Peyer's patch (tissue), 4 donors: ENCODE results near the gene NOS1AP. TPM values are rescaled to one million over a fixed set of nuclear protein-coding genes. Genes with fewer than 3 reads are reported as not detected.

ENCODE experiments used
- DNase-seq, 3 donors: peaks; one replicate each; pipeline ENCODE4 v3.0.0-alpha.2; 2017 to 2019
- H3K27ac ChIP-seq, 4 donors: fragments of 200-600 bp; sonication (generic); one replicate each; pipeline ENCODE4 v1.5.1; 2016 to 2019
- H3K27me3 ChIP-seq, 2 donors: fragments of 200-600 bp; sonication (generic); one replicate each; pipeline ENCODE4 v1.5.1; 2019
- H3K36me3 ChIP-seq, 3 donors: fragments of 200-600 bp; sonication (generic); one replicate each; pipeline ENCODE4 v1.5.1; 2016 to 2019
- H3K4me1 ChIP-seq, 4 donors: fragments of 200-600 bp; sonication (generic); one replicate each; pipeline ENCODE4 v1.5.1; 2016 to 2019
- H3K4me3 ChIP-seq, 4 donors: fragments of 200-600 bp; sonication (generic); 1 replicate in 3 of 4; 2 replicates in 1 of 4; pipeline ENCODE4 v1.5.1; 2016 to 2019; ENCODE audit warnings: mild to moderate bottlenecking in 1 of 4
- H3K9me3 ChIP-seq, 4 donors: fragments of 200-600 bp; sonication (generic); one replicate each; pipeline ENCODE4 v1.5.1; 2016 to 2019; ENCODE audit warnings: mild to moderate bottlenecking in 1 of 4
- CTCF ChIP-seq, 6 experiments: fragments of 450-650 bp in 4 of 6; fragments of 200-600 bp in 2 of 6; sonication (generic) in 1 of 6; IDR thresholded peaks; one replicate each; pipeline ENCODE4 v1.5.1; 2017 to 2019; ENCODE audit warnings: antibody characterized with exemption in 6 of 6, mild to moderate bottlenecking in 3 of 6, moderate library complexity in 1 of 6
- POLR2A ChIP-seq, 2 donors: fragments of 450-650 bp; IDR thresholded peaks; one replicate each; pipeline ENCODE4 v1.5.1; 2017; ENCODE audit warnings: antibody characterized with exemption in 2 of 2, mild to moderate bottlenecking in 2 of 2, moderate library complexity in 2 of 2
- total RNA-seq, 4 donors: library from RNA; depleted of rRNA; stranded (reverse); fragments of >200 nt; gene quantifications; one replicate each; pipeline ENCODE4 v1.1.0, GENCODE V29; 2016

The NOS1AP gene
- total RNA-seq, 4 donors from 2014 or later = 6.3 to 18.5 (median 11.9) TPM

GRCh38 chr1:162405800-162406199 lies 336.3 kb downstream of the NOS1AP start:
- TF ChIP-seq POLR2A (IDR thresholded peaks at IDR 0.05) (no peak), CTCF (IDR thresholded peaks at IDR 0.05) (no peak)

GRCh38 chr1:162406811-162407210 lies 337.3 kb downstream of the NOS1AP start:
- TF ChIP-seq CTCF (IDR thresholded peaks at IDR 0.05) (no peak), POLR2A (IDR thresholded peaks at IDR 0.05) (no peak)
- Histone ChIP-seq H3K4me1 (no peaks in the 10 kb centered on the region), H3K27ac (no peak overlapping the region), H3K4me3 (no peak overlapping the region), H3K36me3 (no peaks in the 10 kb centered on the region), H3K9me3 (no peaks in the 10 kb centered on the region), H3K27me3 (no peaks in the 10 kb centered on the region)
- no peak for DNase-seq

More at GRCh38 chr1:162405800-162406199, 336.3 kb downstream of the NOS1AP start:
- Histone ChIP-seq H3K27me3 (no peaks in the 10 kb centered on the region), H3K4me1 (no peaks in the 10 kb centered on the region), H3K9me3 (no peaks in the 10 kb centered on the region), H3K27ac (no peak overlapping the region), H3K4me3 (no peak overlapping the region), H3K36me3 (no peaks in the 10 kb centered on the region)
- DNase-seq = no peak

GRCh38 chr1:162407539-162407938 lies 338.0 kb downstream of the NOS1AP start:
- DNase-seq = no peak
- H3K36me3 ChIP-seq = no peaks in the 10 kb centered on the region
- H3K27me3 ChIP-seq = no peaks in the 10 kb centered on the region
- no peak overlapping the region for H3K27ac ChIP-seq
- no peaks in the 10 kb centered on the region for H3K9me3 ChIP-seq
- H3K4me1 ChIP-seq = no peaks in the 10 kb centered on the region
- TF ChIP-seq CTCF (IDR thresholded peaks at IDR 0.05) = no peak
- no peak for TF ChIP-seq POLR2A (IDR thresholded peaks at IDR 0.05)
- no peak overlapping the region for H3K4me3 ChIP-seq

- Histone ChIP-seq H3K9me3 (no peaks in the 10 kb centered on the region), H3K4me3 (no peak within 1 kb of the TSS), H3K27ac (no peak within 1 kb of the TSS), H3K4me1 (no peaks in the 10 kb centered on the region), H3K27me3 (no peaks in the 10 kb centered on the region), H3K36me3 (no peaks in the 10 kb centered on the region)
- no peak for DNase-seq
- TF ChIP-seq CTCF (IDR thresholded peaks at IDR 0.05) (no peak), POLR2A (IDR thresholded peaks at IDR 0.05) (no peak)
Measured at GRCh38 chr1:162412002-162412401, 342.5 kb downstream of the NOS1AP start, which contains the start of gene SH2D1B. Gene SH2D1B (minus strand): TSS chr1:162412136. CDS start chr1:162412016, 120 bp downstream.

- Histone ChIP-seq H3K9me3 (no peaks in the 10 kb centered on the region), H3K4me1 (no peaks in the 10 kb centered on the region), H3K36me3 (no peaks in the 10 kb centered on the region), H3K27ac (no peak overlapping the region), H3K27me3 (no peaks in the 10 kb centered on the region), H3K4me3 (no peak overlapping the region)
- no peak for TF ChIP-seq POLR2A (IDR thresholded peaks at IDR 0.05)
- no peak for TF ChIP-seq CTCF (IDR thresholded peaks at IDR 0.05)
- DNase-seq = no peak
Measured at GRCh38 chr1:162416215-162416614, 346.7 kb downstream of the NOS1AP start.

GRCh38 chr1:162416909-162417308 lies 347.4 kb downstream of the NOS1AP start:
- H3K27me3 ChIP-seq = no peaks in the 10 kb centered on the region
- no peak overlapping the region for H3K4me3 ChIP-seq
- DNase-seq = no peak
- no peaks in the 10 kb centered on the region for H3K4me1 ChIP-seq
- H3K36me3 ChIP-seq = no peaks in the 10 kb centered on the region
- TF ChIP-seq POLR2A (IDR thresholded peaks at IDR 0.05) (no peak), CTCF (IDR thresholded peaks at IDR 0.05) (no peak)
- H3K27ac ChIP-seq = no peak overlapping the region
- no peaks in the 10 kb centered on the region for H3K9me3 ChIP-seq
